Panc1 (cell line): ENCODE data around the gene EIPR1. TPM values are rescaled to one million over a fixed set of nuclear protein-coding genes. Genes with fewer than 3 reads are reported as not detected.
"Not testable (repeated sequence)": the region's sequence is repeated elsewhere in the genome, so short reads cannot be mapped to it uniquely, and the experiment has no call there.

Experiments used
- ATAC-seq: fragments of 200-7000 bp; cut with Tn5 transposase; 2 replicates; pipeline ENCODE4 v1.9.1; 2020; ENCODE audit warnings: mild to moderate bottlenecking, moderate library complexity
- BruUV-seq: library from RNA; stranded (reverse); fragments of 400-500 nt; replicated peaks from 2 replicates; lab custom pipeline; 2021; lab: Mats Ljungman, UMichigan
- CTCF ChIA-PET: fragments of 300-600 bp; sonication (Branson Sonifier 250); formaldehyde crosslinking; loops from one replicate; lab custom pipeline; 2022; ENCODE audit warnings: antibody characterized with exemption; lab: Charles Lee
- POLR2A ChIA-PET: fragments of 300-600 bp; sonication (Branson Sonifier 250); formaldehyde crosslinking; loops from one replicate; lab custom pipeline; 2022; ENCODE audit warnings: antibody characterized with exemption; lab: Charles Lee
- DNase-seq: peaks from one replicate; pipeline ENCODE4 v3.0.0-alpha.2; 2010; ENCODE audit warnings: low read depth, low spot score
- H3K27ac ChIP-seq: 2 replicates; pipeline ENCODE4 v1.5.1; 2011; ENCODE audit warnings: mild to moderate bottlenecking, low read length, inconsistent platforms
- H3K27me3 ChIP-seq: fragments of 200-500 bp; sonication (Bioruptor generic); 2 replicates; pipeline ENCODE4 v1.6.0; 2014; ENCODE audit warnings: low read length, inconsistent platforms; ENCODE audit not compliant: control insufficient read depth, insufficient read depth
- H3K36me3 ChIP-seq: fragments of 200-500 bp; sonication (Bioruptor generic); 2 replicates; pipeline ENCODE4 v1.5.1; 2014; ENCODE audit warnings: inconsistent platforms, mild to moderate bottlenecking, low read length, moderate library complexity; ENCODE audit not compliant: control insufficient read depth, insufficient read depth
- H3K4me1 ChIP-seq: 2 replicates; pipeline ENCODE4 v1.5.1; 2011; ENCODE audit warnings: inconsistent platforms, mild to moderate bottlenecking, low read length, moderate library complexity; ENCODE audit not compliant: control insufficient read depth, insufficient read depth
- H3K4me3 ChIP-seq, 2 experiments: 2 replicates each; pipeline ENCODE4 v1.5.1; 2011 to 2012; ENCODE audit warnings: low read depth in 2 of 2, low read length in 2 of 2, mild to moderate bottlenecking in 2 of 2, inconsistent platforms in 1 of 2, moderate library complexity in 1 of 2
- H3K9me3 ChIP-seq: fragments of 200-500 bp; sonication (Bioruptor generic); 2 replicates; pipeline ENCODE4 v1.5.1; 2014; ENCODE audit warnings: low read depth, mild to moderate bottlenecking, inconsistent platforms, low read length, moderate library complexity; ENCODE audit not compliant: control insufficient read depth, insufficient read depth
- POLR2AphosphoS5 ChIP-seq: IDR thresholded peaks from 2 replicates; pipeline ENCODE4 v1.6.1; 2012; ENCODE audit warnings: mild to moderate bottlenecking, low read depth, low read length, moderate library complexity
- REST ChIP-seq, 2 experiments: IDR thresholded peaks; 2 replicates each; pipeline ENCODE4 v1.6.1; 2011 to 2012; ENCODE audit warnings: low read depth in 2 of 2, control low read depth in 1 of 2, low read length in 1 of 2, mild to moderate bottlenecking in 1 of 2, moderate library complexity in 1 of 2; ENCODE audit not compliant: insufficient read depth in 1 of 2
- SIN3A ChIP-seq: IDR thresholded peaks from 2 replicates; pipeline ENCODE4 v1.6.1; 2012; ENCODE audit warnings: low read depth, mild to moderate bottlenecking, low read length, moderate library complexity, borderline replicate concordance; ENCODE audit not compliant: insufficient read depth
- TCF7L2 ChIP-seq: IDR thresholded peaks from 2 replicates; pipeline ENCODE4 v1.6.1; 2011; ENCODE audit warnings: mild to moderate bottlenecking, low read depth, low read length, inconsistent platforms
- in situ Hi-C: cut with HindIII; loops from 2 replicates; pipeline ENCODE4 v1.10.0; 2016; ENCODE audit warnings: low sequenced_read_pairs, low pct_unique_long_range_greater_than_20kb
- intact Hi-C: fragments of 100-400 bp; cut with micrococcal nuclease; formaldehyde crosslinking; loops from one replicate; pipeline ENCODE4 v1.10.0; 2022; ENCODE audit not compliant: unreplicated experiment
- total RNA-seq: library from RNA; stranded (reverse); gene quantifications from one replicate; pipeline ENCODE4 v1.2.1, GENCODE V29; 2021; ENCODE audit not compliant: unreplicated experiment
- TF ChIP-seq, protein P1 (sequence below): fragments of 450-650 bp; IDR thresholded peaks from 2 replicates; pipeline ENCODE4 v1.5.1; 2017; ENCODE audit warnings: mild to moderate bottlenecking

Gene EIPR1
- total RNA-seq, 1 experiment from 2014 or later = 26.7 TPM

DNA sequence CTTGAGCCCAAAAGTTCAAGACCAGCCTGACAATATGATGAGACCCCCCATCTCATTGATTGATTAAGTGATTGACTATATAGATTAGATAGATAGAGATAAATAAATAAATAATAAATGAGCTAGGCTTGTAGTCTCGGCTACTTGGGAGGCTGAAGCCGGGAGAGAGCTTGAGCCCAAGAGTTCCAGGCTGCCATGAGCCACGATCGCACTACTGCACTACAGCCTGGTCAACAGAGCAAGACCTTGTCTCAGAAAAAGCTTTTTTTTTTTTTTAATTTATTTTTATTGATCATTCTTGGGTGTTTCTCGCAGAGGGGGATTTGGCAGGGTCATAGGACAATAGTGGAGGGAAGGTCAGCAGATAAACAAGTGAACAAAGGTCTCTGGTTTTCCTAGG lies 12.4 kb downstream of the EIPR1 start:
- Histone ChIP-seq H3K36me3 (no peaks in the 10 kb centered on the region), H3K9me3 (no peaks in the 10 kb centered on the region), H3K4me3 (no peak overlapping the region), H3K27me3 (no peaks in the 10 kb centered on the region), H3K27ac (no peak overlapping the region), H3K4me1 (no peaks in the 10 kb centered on the region)
- DNase-seq (no peak), ATAC-seq (no peak)
- ChIA-PET CTCF (no interaction called here), POLR2A (interaction anchor here (0.6 kb wide), 2 partner anchors 86 to 155 kb away, joined by 3 read pairs; no protein-coding TSS in a partner anchor)
- no peak for TF ChIP-seq TCF7L2
- TF ChIP-seq, protein P1, sequence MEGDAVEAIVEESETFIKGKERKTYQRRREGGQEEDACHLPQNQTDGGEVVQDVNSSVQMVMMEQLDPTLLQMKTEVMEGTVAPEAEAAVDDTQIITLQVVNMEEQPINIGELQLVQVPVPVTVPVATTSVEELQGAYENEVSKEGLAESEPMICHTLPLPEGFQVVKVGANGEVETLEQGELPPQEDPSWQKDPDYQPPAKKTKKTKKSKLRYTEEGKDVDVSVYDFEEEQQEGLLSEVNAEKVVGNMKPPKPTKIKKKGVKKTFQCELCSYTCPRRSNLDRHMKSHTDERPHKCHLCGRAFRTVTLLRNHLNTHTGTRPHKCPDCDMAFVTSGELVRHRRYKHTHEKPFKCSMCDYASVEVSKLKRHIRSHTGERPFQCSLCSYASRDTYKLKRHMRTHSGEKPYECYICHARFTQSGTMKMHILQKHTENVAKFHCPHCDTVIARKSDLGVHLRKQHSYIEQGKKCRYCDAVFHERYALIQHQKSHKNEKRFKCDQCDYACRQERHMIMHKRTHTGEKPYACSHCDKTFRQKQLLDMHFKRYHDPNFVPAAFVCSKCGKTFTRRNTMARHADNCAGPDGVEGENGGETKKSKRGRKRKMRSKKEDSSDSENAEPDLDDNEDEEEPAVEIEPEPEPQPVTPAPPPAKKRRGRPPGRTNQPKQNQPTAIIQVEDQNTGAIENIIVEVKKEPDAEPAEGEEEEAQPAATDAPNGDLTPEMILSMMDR = no peak
- intact Hi-C loops (no loop called here), in situ Hi-C loops (no loop called here)
- no TSS peak for BruUV-seq

GRCh38 chr2:3361518-3362389 lies 15.9 kb downstream of the EIPR1 start:
- TF ChIP-seq REST (IDR thresholded peaks at IDR 0.05; ENCODE audit: insufficient read depth in 1 of 2, low read depth in 2 of 2, low read length in 1 of 2) = no peak
- H3K4me3 ChIP-seq = no peak overlapping the region
- no peaks in the 10 kb centered on the region for H3K36me3 ChIP-seq
- no peak for DNase-seq
- POLR2A ChIA-PET = no interaction called here
- BruUV-seq = no TSS peak
- ATAC-seq = no peak
- intact Hi-C loops = no loop called here
- H3K4me1 ChIP-seq = no peaks in the 10 kb centered on the region
- H3K9me3 ChIP-seq = no peaks in the 10 kb centered on the region
- CTCF ChIA-PET = interaction anchor here (0.7 kb wide), 1 partner anchor 452 kb away, joined by 4 read pairs; no protein-coding TSS in a partner anchor
- H3K27ac ChIP-seq = no peak overlapping the region
- no peaks in the 10 kb centered on the region for H3K27me3 ChIP-seq
- in situ Hi-C loops = no loop called here

GRCh38 chr2:3357926-3358325 lies 19.7 kb downstream of the EIPR1 start:
- no peaks in the 10 kb centered on the region for H3K9me3 ChIP-seq
- intact Hi-C loops (no loop called here), in situ Hi-C loops (no loop called here)
- DNase-seq (no peak), ATAC-seq (no peak)
- no peak overlapping the region for H3K4me3 ChIP-seq
- ChIA-PET POLR2A (no interaction called here), CTCF (no interaction called here)
- H3K27ac ChIP-seq = no peak overlapping the region
- BruUV-seq = no TSS peak
- H3K27me3 ChIP-seq = no peaks in the 10 kb centered on the region
- H3K4me1 ChIP-seq = no peaks in the 10 kb centered on the region
- TF ChIP-seq SIN3A (no peak), TCF7L2 (no peak), POLR2AphosphoS5 (no peak)
- H3K36me3 ChIP-seq = no peaks in the 10 kb centered on the region

GRCh38 chr2:3357446-3357845 lies 20.2 kb downstream of the EIPR1 start:
- intact Hi-C loops, H3K36me3 ChIP-seq, H3K27ac ChIP-seq, CTCF ChIA-PET, BruUV-seq, H3K27me3 ChIP-seq, ATAC-seq, H3K4me3 ChIP-seq, POLR2A ChIA-PET, H3K4me1 ChIP-seq, in situ Hi-C loops, DNase-seq, H3K9me3 ChIP-seq: not testable (repeated sequence)
